Measurements from ENCODE around the gene RUVBL1. TPM values are rescaled to one million over a fixed set of nuclear protein-coding genes. Genes with fewer than 3 reads are reported as not detected.

The RUVBL1 gene
- total and polyA plus RNA-seq, 10 of the 15 experiments (the other 5 are each of a cell fraction or from before 2014, with no cell fraction given): 15.2 to 142 (median 84.2) TPM

DNA sequence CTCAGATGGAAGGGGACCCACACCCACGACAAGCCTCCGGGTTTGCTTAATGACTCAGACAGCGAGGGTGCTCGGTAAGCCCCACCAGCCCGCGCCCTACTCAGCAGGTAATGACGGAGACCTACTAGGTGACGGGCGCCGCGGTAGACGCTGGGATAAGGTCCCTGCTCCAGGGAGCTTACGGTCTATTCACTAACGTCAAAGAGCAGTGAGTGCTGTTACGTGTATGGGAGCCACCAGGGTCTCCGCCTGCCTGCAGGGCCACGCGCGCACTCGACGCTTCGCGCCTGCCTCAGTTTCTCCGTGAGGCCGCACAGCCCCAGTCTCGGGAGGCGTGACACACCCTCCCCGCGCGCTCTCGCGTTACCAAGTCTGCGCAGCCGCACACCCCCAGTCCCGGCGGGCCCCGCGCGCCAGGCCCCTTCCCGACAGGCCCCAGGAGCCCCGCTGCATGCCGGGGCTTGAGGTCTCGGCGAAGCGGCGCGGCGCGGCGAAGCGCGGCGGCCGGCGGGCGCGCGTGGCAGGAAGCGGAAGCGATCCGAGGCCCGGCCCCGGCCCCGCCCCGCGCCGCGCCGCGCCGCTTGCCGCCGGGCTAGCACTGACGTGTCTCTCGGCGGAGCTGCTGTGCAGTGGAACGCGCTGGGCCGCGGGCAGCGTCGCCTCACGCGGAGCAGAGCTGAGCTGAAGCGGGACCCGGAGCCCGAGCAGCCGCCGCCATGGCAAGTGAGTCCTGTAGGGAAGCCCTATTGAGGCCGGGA, 71.6 kb downstream of the RUVBL1 start, which contains the start of gene SEC61A1 (continued):
- TF ChIP-seq RB1 (IDR thresholded peaks at IDR 0.05; ENCODE audit: borderline replicate concordance) (no peak), KLF5 (IDR thresholded peaks at IDR 0.05; ENCODE audit: partially characterized antibody) (no peak), SUZ12 (IDR thresholded peaks at IDR 0.05; ENCODE audit: unreplicated experiment) (no peak), JUNB (IDR thresholded peaks at IDR 0.05) (no peak), ZNF687 (IDR thresholded peaks at IDR 0.05) (peak; percentile 85), BMI1 (IDR thresholded peaks at IDR 0.05; ENCODE audit: borderline replicate concordance) (no peak), GABPA (IDR thresholded peaks at IDR 0.05; ENCODE audit: low read depth) (no peak)
- TF ChIP-seq, protein P1, sequence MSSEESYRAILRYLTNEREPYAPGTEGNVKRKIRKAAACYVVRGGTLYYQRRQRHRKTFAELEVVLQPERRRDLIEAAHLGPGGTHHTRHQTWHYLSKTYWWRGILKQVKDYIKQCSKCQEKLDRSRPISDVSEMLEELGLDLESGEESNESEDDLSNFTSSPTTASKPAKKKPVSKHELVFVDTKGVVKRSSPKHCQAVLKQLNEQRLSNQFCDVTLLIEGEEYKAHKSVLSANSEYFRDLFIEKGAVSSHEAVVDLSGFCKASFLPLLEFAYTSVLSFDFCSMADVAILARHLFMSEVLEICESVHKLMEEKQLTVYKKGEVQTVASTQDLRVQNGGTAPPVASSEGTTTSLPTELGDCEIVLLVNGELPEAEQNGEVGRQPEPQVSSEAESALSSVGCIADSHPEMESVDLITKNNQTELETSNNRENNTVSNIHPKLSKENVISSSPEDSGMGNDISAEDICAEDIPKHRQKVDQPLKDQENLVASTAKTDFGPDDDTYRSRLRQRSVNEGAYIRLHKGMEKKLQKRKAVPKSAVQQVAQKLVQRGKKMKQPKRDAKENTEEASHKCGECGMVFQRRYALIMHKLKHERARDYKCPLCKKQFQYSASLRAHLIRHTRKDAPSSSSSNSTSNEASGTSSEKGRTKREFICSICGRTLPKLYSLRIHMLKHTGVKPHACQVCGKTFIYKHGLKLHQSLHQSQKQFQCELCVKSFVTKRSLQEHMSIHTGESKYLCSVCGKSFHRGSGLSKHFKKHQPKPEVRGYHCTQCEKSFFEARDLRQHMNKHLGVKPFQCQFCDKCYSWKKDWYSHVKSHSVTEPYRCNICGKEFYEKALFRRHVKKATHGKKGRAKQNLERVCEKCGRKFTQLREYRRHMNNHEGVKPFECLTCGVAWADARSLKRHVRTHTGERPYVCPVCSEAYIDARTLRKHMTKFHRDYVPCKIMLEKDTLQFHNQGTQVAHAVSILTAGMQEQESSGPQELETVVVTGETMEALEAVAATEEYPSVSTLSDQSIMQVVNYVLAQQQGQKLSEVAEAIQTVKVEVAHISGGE (CRISPR knock-in tag; IDR thresholded peaks at IDR 0.05): no peak
